HG02973 (cell line): Measurements from ENCODE around the gene CRYZL1.
"Not testable (repeated sequence)": the region's sequence is repeated elsewhere in the genome, so short reads cannot be mapped to it uniquely, and the experiment has no call there.

ENCODE experiments used
- ATAC-seq: cut with Tn5 transposase; IDR thresholded peaks from one replicate; pipeline ENCODE4 v1.9.1; 2021; ENCODE audit warnings: moderate library complexity; ENCODE audit not compliant: unreplicated experiment

The CRYZL1 gene

DNA sequence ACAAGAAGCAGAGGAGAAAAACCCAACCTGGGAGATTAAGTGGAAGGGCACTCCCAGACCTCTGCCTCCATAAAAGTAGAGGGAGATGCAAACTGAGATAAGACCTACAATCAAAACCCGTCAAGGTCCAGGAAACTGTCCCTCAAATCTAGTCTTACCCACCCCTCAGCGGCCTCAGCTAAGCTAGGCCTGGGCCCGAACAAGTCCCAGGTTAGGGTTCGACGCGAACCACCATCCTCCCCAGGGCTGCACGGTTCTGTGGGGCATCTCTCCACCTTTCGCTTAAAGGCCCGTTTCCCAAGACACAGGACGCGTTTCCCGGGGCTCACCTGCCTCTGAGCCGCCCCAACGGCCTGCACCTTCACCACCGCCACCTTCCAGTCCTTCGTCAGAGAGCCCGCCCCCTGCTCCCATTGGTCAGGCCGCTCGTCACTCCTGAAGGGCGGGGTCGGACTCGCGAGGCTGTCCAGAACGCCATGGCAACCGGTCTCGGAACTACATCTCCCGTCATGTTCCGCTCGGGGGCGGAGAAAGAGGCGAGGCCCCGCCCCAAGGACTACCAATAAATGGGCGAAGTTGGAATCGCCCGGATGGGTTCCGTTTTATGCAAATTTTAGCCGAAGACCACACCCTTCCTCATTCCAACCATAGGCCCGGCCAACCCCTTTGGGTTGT is at the start of gene CRYZL1:
CRYZL1 (minus strand) TSS at position 390 of the 675 bp plus-strand sequence. CDS start 10,190 bp downstream, outside the sequence.
- ATAC-seq = peak; percentile 82

DNA sequence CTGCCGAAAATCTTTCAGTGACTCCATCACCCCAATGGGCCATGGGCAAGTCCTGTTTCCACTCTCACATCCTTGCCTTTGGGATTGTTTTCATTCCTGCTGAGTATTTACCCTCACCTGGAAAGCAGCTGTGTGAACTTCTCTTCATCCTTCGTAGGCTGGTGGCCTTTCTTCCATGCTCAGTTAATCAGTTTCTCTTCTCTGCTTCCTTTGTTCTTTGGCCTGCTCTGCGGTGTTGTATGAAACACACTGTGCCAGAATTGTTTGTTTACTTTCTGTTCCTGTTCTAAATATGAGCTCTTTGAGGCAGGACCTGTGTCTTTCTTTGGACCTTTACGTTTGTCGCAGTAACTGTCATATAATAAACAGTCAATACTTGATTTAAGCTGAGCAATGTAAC is 49.3 kb upstream of the CRYZL1 start:
- no peak for ATAC-seq

DNA sequence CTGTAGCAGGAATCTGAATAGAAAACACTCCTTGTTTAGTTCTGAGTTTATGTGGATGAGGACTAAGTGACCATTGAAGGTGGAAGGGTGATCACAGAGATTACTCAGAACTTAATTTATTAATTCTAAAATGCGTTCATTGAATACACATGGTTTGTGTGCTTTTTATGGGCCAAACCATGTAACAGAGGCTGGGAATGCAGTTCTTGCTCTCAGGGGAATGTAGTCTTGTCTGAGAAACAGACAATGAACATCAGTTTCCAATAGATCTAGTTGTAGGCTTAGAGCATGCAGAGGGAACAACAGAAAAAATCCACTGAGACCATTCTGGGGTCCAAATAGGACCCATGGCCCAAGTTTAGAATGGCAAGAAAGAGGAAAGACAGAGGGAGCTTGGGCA is 46.8 kb upstream of the CRYZL1 start:
- no peak for ATAC-seq

DNA sequence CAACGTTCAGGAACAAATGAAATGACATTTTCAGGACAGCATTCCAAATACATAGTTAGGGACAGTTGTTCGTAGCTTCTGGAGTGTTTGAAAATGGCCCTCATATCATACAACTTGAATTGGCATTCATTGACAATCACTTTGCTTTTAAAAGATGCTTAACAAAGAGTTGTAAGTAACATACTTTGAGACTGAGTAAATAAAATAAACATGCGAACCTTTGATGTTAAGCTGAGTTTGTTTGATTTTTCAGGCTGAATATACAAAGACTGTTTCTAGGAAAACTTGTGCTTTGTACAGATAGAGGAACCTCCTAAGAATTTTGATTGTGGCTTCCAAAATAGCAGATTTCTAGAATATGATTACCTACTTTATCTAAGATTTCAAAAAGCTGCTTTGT is 46.1 kb upstream of the CRYZL1 start:
- no peak for ATAC-seq

DNA sequence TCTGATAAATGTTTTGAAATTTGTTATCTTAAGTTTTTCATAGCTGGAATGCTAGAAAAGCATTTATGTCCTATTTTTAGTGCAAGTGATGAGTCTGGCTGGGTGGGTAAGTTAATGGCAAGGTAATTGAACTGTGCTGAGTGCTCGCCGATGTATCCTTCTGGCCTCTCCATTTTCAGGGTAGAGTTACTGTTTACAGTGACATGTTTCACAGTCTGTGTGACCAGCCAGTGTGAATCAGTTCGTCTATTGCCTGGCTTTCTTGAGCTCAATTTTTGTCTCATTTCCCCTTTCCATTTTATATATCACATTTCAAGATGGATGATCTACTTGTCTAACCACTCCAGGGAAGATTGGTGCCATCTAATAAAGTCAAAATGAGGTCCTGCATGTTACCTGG is 44.8 kb upstream of the CRYZL1 start:
- ATAC-seq = no peak

DNA sequence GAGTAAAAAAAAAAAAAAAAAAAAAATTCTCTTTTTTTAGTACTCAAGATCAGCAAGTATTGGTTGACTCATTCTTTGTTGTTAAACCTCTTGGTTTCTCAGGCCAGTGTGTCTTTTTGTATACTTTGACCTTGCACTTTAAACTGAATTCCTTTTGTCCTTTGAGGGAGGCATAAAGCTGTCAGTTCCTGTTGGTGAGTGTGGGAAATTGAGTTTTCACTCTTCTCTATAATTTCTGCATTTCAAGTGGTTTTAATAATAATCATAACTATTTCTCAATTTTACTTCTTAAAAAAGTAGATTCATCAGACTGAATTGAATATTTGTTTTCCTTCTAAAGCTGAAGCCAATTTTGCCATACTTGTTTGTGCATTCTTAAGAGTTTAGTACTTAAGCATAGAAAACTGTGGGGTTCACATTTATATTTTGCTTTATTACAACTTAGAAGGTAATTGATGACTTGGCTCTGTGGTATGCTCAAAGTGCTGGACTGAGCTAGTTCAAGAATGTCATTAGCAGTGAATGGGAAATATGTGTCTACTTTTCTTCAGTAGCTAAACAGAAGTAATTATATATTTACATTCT is 44.2 kb upstream of the CRYZL1 start:
- no peak for ATAC-seq

DNA sequence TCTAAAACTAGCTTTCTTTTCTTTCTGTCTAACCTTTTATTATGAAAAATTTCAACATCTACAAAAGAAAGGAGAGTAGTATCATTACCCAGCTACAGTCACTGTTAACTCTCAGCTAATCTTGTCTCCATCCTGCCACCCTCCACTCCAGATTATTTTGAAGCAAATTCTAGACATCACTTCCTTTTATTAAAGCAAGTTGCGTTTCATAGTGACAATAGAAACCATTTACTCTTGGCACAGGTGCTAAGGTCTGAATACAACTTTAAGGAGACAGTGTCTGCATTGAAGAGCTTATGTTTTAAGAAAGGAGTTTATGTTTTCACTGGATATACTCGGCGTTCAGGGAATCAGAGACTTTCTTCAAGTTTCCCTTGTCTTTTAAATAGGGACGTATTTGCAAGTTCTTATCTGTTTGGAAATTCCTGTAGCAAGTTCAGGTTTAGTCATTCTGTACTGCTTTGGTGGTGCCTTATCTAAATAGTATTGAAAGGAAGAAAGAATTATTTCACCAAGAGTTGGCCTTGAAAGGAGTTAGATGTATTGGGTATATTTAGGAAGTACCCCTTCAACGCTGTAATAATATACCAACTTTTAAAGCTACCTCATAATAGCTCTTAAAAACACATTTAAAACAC is 43.5 kb upstream of the CRYZL1 start:
- no peak for ATAC-seq

DNA sequence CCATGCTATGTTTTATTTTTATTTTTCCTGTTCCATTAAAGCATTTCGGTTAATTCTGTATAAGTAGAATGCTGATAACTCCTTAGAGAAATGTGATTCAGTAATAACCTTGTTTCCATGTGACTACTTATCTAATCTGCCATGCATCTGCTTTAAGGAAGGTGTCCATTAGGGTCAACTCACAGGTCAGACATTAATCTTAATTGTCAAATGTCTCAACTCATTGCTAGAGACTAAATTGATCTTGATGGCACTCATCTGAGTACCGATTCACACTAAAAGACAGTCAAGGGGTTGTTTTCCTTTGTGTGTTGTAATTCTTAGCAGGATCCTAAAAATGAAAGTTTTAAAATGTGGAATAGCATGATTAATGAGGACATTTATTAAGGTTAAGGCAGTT is 42.5 kb upstream of the CRYZL1 start:
- no peak for ATAC-seq

DNA sequence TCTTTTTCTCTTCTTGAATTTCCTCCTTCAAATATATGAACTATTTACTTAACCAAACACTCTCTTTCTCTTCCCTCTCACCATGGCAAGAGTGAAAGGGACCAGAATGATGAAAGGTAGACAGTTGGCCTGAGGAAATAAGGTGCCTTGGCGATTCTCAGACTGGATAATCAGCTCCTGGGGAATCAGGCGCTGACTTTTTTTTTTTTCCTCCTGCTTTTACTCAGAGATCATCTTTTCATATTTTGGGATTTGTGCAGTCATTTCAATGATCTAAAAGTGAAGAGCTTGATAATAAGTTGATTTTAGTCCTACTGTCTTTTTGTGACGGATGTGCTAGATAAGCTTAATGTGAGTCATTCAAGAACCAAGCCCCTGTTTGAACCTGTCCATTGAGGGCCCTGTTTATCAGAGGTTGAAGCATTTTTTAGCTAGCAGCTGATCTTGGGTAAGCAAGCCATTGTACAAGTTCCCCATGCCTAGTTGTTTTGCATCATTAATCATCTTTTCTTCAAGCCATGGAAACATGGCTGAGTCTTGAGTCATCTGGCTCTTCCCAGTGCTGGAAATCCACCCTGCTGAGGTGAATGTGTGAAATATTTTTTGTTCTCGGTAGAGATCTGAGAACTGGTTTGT is 41.6 kb upstream of the CRYZL1 start:
- no peak for ATAC-seq

DNA sequence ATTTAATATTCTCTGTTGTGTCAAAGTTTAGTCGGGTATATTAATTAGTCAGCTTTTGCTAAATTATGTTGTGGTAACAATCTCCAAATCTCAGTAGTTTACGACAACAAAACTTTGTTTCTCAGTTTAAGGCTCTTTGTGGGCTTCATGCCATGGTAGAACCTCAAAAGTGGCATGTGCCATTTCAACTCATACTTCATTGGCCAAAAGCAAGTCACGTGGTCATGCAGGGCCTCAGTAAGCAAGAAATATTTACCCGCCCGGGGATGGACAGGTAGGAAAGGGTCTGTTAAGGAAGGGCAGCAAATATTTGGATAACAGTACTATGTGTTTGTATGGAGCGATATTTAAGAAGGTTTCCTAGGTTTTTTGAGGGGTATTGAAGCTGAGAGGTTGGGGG is 39.3 kb upstream of the CRYZL1 start:
- ATAC-seq = no peak

DNA sequence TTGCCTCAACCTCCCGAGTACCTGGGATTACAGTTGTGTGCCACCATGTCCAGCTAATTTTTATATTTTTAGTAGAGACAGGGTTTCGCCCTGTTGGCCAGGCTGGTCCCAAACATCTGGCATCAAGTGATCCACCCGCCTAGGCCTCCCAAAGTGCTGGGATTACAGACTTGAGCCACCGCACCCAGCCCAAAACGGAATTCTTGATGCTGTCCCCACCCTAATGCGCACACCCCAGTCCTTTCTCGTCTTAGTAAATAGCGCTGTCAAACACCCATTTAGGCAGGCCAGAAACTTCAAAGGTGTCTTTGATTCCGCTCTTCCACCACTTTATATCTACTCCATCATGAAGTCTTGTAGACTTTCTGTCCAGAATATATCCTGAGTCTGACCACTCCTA is 35.9 kb upstream of the CRYZL1 start:
- no peak for ATAC-seq

DNA sequence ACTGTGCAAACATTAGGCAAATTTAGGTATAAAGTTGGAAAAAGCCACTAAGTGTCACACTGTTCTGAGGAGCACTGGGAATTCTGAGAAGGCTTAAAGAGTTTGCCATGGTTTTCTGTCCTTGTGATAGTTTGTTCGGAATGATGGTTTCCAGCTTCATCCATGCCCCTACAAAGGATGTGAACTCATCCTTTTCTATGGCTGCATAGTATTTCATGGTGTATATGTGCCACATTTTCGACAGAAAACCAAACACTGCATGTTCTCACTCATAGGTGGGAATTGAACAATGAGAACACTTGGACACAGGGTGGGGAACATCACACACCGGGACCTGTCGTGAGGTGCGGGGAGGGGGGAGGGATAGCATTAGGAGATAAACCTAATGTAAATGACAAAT is 35.1 kb upstream of the CRYZL1 start:
- ATAC-seq = not testable (repeated sequence)

DNA sequence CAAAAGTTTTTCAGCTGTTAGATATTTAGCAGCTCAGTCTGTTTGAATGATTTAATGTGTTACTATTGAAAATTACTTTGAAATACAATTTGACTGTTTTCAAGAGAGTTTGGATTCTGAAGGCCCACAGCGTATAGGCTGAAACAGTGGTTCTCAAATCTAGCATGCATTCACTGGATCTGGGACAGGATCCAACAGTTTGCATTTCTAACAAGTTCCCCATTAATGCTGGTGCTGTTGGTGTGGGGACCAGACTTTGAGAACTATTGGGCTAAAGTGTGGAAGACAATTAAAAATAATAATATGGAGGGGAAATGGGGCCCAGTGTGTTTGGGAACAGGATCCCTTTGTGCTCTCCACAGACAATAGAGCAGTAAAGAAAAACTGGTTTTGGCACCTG is 32.7 kb upstream of the CRYZL1 start:
- no peak for ATAC-seq

DNA sequence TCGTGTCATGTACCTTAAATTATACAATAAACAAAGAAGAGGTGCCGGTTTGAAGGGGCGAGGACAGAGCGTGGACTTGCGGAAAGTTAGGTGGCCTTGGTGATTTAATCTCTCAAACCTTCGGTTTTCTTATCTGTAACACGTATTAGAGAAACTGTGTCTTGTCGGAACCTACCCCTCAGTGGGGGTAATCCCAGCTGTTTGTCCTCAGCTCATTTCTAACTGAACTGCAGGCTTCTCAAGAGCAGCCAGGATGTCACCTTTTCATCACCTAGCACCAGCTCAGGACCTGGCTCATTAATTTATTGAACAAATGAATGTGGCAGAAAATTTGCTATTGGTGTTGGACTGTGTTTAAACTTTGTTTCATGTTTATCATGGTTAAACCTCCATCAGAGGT is 31.9 kb upstream of the CRYZL1 start:
- no peak for ATAC-seq

DNA sequence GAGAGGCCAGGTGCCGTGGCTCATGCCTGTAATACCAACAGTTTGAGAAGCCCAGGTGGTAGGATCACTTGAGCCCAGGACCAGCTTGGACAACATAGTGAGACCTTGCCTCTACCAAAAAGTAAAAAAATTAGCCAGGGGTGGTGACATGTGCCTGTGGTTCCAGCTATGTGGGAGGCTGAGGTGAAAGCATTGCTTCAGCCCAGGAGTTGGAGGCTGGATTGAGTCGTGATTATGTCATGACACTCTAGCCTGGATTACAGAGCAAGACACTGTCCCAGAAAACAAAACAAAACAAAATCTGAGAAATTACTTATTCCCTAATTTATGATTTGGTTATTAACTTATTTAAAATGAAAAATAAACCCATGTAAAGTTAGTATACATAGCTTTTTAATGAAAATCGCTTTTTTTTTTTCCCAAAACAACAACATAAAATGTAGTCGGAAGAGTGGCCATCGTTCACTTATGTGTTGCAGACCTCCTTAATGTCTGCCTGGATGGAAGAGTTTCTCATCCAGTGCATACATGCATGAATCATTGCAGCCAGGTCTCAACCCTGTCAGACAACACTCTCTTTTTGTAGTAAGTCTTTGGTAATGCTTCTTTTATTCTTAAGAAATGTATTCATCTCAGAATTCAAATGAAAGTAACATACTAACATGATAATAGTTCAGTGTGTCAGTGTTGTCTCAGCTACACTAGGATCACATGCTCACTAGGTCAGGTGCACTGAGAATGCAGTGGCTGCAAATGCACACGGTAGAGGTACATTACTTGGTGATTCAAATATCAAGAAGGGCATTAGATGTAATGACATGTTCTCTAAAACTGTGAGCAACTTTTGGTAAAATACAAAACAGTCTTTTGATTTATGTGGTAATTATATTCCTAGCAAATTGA is 28.8 kb upstream of the CRYZL1 start:
- no peak for ATAC-seq

DNA sequence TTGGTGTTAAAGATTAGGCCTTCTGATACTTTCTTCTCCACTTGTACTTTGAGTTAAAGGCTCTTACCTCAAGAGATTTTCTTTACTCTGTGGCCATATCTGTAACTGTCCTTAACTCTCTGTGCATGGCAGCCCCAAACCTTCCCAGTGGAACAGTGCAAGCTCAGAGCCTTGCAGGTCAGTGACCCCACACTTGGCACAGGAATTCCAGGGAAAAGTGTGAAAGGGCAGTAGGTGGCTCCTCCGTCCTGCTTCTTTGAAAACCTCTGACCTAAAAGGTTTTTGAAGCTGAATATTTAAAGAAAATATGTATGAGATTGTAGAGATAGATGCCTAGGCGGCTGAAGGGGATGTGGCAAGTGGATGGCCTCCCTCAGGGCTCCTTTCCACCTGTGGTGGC is 27.1 kb upstream of the CRYZL1 start:
- ATAC-seq = no peak

DNA sequence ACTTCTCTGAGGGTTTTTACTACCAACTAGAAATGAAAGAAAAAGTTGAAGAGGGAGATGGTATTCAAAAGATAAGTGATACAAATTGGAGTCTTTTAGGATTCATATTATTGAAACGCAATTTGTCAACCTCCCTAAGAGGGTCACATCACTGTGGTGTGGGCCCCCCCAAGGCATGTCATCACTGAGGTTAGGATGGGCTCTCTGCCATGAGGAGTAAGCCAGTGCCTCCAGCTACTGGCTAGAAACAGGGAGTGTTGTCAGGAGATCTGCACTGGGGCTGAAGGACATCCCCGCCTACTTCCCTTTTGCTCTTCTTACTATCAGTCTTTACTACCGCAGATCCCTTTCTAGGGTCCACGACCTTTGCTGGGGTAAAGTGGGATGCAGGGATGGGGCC is 26.6 kb upstream of the CRYZL1 start:
- no peak for ATAC-seq

DNA sequence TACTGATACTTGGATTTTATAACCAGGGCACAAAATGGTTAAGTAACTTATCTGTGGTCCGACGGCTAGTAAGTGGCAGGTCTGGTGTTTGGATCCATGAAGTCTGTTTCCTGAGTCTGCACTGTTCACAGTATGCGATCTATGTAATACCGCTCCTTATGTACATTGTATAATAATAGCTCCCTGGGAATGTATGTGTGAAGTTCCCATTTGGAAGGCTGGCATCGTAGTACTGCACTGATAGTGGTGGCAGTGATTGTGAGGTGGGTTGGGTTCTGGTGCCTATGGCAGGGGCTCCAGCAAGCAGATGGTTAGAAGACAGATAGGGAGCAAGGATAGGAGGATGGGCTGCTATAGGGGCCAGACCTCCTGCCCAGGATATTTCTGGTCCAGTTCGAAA is 26.1 kb upstream of the CRYZL1 start:
- ATAC-seq = no peak

DNA sequence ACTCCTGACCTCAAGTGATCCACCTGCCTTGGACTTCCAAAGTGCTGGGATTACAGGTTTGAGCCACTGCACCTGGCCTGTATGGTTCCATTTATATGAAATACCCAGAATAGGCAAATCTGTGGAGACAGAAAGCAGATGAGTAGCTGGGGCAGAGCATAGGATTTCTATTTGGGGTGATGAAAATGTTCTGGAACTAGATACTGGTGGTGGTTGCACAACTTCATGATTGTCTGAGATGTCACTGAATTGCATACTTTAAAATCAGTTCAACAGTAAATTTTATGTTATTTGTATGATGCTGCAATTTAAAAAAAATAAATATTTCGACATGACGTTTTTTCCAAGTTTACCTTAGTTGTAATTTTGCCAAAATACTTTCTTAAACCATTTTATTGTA is 24.6 kb upstream of the CRYZL1 start:
- ATAC-seq = no peak

DNA sequence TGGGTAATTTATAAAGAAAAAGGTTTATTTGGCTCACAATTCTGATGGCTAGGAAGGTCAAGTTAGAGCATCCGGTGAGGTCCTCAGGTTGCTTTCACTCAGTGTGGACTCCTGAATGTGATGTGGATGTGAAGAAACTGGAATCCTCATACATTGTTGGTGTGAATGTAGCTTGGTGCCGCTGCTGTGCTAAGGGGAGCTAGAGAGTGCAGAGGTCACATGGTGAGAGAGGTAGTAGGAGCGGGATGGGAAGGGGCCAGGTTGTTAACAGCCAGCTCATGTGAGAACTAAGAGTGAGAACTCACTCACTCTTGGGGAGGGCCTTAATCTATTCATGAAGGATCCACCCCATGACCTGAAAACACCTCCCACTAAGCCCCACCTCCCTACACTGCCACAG is 22.6 kb upstream of the CRYZL1 start:
- ATAC-seq = no peak

DNA sequence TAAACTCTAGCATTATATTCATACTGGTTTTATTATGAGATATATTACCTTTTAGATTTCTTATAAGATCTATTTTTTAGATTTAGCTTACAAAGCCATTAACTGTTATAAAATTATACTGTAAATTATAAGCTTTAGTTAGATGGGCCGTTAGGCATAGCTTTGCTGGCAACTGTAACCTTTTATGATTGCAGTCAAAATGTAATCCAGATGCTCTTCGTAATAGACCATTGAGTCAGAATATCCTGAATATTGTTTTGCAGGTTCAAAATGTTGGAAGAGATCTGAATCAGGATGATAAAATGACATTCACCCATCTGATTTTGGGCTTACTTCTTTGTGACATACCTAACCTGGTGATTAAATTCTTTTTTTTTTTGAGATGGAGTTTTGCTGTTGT is 21.7 kb upstream of the CRYZL1 start:
- ATAC-seq = no peak
